WTC11 (cell line): Measurements from ENCODE around the gene MAS1.

Experiments used
- CREM ChIP-seq: sonication (generic); formaldehyde crosslinking; IDR thresholded peaks from 2 replicates; pipeline ENCODE4 v1.8.1; 2022; ENCODE audit warnings: mild to moderate bottlenecking, missing genetic modification reagents, moderate library complexity
- FOXJ3 ChIP-seq: sonication (generic); formaldehyde crosslinking; IDR thresholded peaks from 2 replicates; pipeline ENCODE4 v1.9.0; 2021; ENCODE audit warnings: missing genetic modification reagents, mild to moderate bottlenecking, borderline replicate concordance
- IRF2 ChIP-seq: sonication (generic); formaldehyde crosslinking; IDR thresholded peaks from 2 replicates; pipeline ENCODE4 v1.8.0; 2022; ENCODE audit warnings: low read depth, missing genetic modification reagents, borderline replicate concordance
- NFYB ChIP-seq: sonication (generic); formaldehyde crosslinking; conservative IDR thresholded peaks from 2 replicates; pipeline ENCODE4 v1.8.0; 2022; ENCODE audit warnings: low read depth, missing genetic modification reagents
- NR1H2 ChIP-seq: sonication (generic); formaldehyde crosslinking; IDR thresholded peaks from 2 replicates; pipeline ENCODE4 v1.9.0; 2021; ENCODE audit warnings: mild to moderate bottlenecking, moderate library complexity, missing genetic modification reagents
- ZNF138 ChIP-seq: sonication (generic); formaldehyde crosslinking; conservative IDR thresholded peaks from 2 replicates; pipeline ENCODE4 v1.8.1; 2022; ENCODE audit warnings: mild to moderate bottlenecking, moderate library complexity, missing genetic modification reagents
- ZNF219 ChIP-seq: sonication (generic); formaldehyde crosslinking; IDR thresholded peaks from 2 replicates; pipeline ENCODE4 v1.8.0; 2023; ENCODE audit warnings: missing genetic modification reagents, mild to moderate bottlenecking, borderline replicate concordance
- TF ChIP-seq, protein P1 (sequence below): fragments of 200-600 bp; IDR thresholded peaks from 2 replicates; pipeline ENCODE4 v1.8.0; 2022; ENCODE audit warnings: antibody characterized with exemption
- TF ChIP-seq, protein P2 (sequence below): sonication (generic); formaldehyde crosslinking; IDR thresholded peaks from 2 replicates; pipeline ENCODE4 v1.8.1; 2022; ENCODE audit warnings: low read depth, missing genetic modification reagents, borderline replicate concordance
- TF ChIP-seq, protein P3 (sequence below): sonication (generic); formaldehyde crosslinking; IDR thresholded peaks from 2 replicates; pipeline ENCODE4 v1.8.0; 2022; ENCODE audit warnings: mild to moderate bottlenecking, missing genetic modification reagents
- TF ChIP-seq, protein P4 (sequence below): sonication (generic); formaldehyde crosslinking; IDR thresholded peaks from 2 replicates; pipeline ENCODE4 v1.8.0; 2022; ENCODE audit warnings: mild to moderate bottlenecking, missing genetic modification reagents
- TF ChIP-seq, protein P5 (sequence below): sonication (generic); formaldehyde crosslinking; IDR thresholded peaks from 2 replicates; pipeline ENCODE4 v1.8.1; 2023; ENCODE audit warnings: mild to moderate bottlenecking, moderate library complexity, missing genetic modification reagents
- TF ChIP-seq, protein P6 (sequence below): sonication (generic); formaldehyde crosslinking; IDR thresholded peaks from 2 replicates; pipeline ENCODE4 v1.8.1; 2022; ENCODE audit warnings: missing genetic modification reagents, borderline replicate concordance

DNA sequence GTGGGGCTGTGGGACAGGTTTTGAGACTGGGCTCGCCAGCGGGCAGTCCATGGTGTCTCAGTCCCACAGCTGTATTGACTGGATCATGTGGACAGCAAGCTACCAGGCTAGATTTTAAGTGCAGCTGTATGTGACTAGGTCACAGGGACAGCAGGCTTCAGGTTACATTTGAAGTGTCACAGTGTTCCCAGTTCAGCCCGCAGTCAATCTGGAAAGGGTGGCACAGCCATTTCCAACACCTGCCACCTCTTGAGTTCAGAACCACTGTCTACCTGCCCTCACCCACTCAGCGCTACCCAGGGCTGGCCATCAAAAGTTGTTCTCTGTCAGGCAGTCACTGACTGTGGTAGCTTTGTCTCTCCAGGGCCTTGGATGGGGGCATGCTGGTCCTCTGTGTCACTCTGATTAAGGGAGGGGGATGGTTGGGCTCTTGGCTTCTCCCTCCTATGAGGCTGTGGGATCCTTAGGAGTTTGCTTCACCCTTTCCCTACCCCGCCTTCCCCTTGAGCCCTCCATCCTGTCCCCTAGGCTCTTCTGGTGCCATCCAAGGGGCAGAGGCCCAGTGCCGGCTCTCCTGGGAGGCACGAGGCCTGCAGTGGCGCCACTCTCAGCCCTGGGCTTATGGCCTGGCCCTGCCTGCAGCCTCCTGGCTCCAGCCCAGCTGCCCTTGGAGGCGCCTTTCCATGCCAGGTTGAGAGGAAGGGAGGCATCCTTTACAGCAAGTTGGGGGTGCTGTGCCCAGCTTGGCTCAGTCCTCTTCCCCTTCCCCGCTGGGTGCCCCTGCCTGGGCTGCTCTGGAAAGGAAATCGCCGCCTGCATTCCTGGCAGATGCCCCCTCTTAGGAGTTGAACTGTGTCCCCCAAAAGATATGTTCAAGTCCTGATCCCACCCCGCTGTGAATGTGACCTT, 45.8 kb upstream of the MAS1 start:
- TF ChIP-seq, protein P1, sequence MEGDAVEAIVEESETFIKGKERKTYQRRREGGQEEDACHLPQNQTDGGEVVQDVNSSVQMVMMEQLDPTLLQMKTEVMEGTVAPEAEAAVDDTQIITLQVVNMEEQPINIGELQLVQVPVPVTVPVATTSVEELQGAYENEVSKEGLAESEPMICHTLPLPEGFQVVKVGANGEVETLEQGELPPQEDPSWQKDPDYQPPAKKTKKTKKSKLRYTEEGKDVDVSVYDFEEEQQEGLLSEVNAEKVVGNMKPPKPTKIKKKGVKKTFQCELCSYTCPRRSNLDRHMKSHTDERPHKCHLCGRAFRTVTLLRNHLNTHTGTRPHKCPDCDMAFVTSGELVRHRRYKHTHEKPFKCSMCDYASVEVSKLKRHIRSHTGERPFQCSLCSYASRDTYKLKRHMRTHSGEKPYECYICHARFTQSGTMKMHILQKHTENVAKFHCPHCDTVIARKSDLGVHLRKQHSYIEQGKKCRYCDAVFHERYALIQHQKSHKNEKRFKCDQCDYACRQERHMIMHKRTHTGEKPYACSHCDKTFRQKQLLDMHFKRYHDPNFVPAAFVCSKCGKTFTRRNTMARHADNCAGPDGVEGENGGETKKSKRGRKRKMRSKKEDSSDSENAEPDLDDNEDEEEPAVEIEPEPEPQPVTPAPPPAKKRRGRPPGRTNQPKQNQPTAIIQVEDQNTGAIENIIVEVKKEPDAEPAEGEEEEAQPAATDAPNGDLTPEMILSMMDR, result no peak
- TF ChIP-seq, protein P2, sequence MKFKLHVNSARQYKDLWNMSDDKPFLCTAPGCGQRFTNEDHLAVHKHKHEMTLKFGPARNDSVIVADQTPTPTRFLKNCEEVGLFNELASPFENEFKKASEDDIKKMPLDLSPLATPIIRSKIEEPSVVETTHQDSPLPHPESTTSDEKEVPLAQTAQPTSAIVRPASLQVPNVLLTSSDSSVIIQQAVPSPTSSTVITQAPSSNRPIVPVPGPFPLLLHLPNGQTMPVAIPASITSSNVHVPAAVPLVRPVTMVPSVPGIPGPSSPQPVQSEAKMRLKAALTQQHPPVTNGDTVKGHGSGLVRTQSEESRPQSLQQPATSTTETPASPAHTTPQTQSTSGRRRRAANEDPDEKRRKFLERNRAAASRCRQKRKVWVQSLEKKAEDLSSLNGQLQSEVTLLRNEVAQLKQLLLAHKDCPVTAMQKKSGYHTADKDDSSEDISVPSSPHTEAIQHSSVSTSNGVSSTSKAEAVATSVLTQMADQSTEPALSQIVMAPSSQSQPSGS (CRISPR knock-in tag), result no peak
- TF ChIP-seq, protein P3, sequence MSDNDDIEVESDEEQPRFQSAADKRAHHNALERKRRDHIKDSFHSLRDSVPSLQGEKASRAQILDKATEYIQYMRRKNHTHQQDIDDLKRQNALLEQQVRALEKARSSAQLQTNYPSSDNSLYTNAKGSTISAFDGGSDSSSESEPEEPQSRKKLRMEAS (CRISPR knock-in tag), result no peak
- TF ChIP-seq NR1H2 (CRISPR knock-in tag) (no peak), CREM (no peak), IRF2 (CRISPR knock-in tag) (no peak), NFYB (CRISPR knock-in tag) (no peak), ZNF219 (no peak), ZNF138 (CRISPR knock-in tag) (no peak), FOXJ3 (CRISPR knock-in tag) (no peak)
- TF ChIP-seq, protein P4, sequence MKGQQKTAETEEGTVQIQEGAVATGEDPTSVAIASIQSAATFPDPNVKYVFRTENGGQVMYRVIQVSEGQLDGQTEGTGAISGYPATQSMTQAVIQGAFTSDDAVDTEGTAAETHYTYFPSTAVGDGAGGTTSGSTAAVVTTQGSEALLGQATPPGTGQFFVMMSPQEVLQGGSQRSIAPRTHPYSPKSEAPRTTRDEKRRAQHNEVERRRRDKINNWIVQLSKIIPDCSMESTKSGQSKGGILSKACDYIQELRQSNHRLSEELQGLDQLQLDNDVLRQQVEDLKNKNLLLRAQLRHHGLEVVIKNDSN, result no peak
- TF ChIP-seq, protein P5, sequence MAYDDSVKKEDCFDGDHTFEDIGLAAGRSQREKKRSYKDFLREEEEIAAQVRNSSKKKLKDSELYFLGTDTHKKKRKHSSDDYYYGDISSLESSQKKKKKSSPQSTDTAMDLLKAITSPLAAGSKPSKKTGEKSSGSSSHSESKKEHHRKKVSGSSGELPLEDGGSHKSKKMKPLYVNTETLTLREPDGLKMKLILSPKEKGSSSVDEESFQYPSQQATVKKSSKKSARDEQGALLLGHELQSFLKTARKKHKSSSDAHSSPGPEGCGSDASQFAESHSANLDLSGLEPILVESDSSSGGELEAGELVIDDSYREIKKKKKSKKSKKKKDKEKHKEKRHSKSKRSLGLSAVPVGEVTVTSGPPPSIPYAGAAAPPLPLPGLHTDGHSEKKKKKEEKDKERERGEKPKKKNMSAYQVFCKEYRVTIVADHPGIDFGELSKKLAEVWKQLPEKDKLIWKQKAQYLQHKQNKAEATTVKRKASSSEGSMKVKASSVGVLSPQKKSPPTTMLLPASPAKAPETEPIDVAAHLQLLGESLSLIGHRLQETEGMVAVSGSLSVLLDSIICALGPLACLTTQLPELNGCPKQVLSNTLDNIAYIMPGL, result no peak
- TF ChIP-seq, protein P6, sequence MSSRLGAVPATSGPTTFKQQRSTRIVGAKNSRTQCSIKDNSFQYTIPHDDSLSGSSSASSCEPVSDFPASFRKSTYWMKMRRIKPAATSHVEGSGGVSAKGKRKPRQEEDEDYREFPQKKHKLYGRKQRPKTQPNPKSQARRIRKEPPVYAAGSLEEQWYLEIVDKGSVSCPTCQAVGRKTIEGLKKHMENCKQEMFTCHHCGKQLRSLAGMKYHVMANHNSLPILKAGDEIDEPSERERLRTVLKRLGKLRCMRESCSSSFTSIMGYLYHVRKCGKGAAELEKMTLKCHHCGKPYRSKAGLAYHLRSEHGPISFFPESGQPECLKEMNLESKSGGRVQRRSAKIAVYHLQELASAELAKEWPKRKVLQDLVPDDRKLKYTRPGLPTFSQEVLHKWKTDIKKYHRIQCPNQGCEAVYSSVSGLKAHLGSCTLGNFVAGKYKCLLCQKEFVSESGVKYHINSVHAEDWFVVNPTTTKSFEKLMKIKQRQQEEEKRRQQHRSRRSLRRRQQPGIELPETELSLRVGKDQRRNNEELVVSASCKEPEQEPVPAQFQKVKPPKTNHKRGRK (CRISPR knock-in tag), result no peak
